Measurements from ENCODE around the gene TXN2. TPM values are rescaled to one million over a fixed set of nuclear protein-coding genes. Genes with fewer than 3 reads are reported as not detected.
"Not testable (repeated sequence)": the region's sequence is repeated elsewhere in the genome, so short reads cannot be mapped to it uniquely, and the experiment has no call there.

TXN2 gene
- 100 to 1,000 TPM; 134 to 239 (median 178) TPM for polyA plus RNA-seq

- peaks cover 10 to 14% (median 10%) of the 10 kb centered on the region in 3 donors for H3K27me3 Mint-ChIP-seq (ENCODE audit: low read depth in 3 of 3)
- DNase-seq: peak; percentile 95 to 97 (median 97)
- H3K4me1 Mint-ChIP-seq: peaks cover 18 to 25% of the 10 kb centered on the region in 2 donors
- peak within 1 kb of the TSS; percentile 95 to 99 (median 97) for H3K4me3 Mint-ChIP-seq
- peaks cover 0 to 2% (median 0%) of the 10 kb centered on the region in 6 donors for H3K9me3 Mint-ChIP-seq
- peak within 1 kb of the TSS; percentile 97 to 99 (median 98) for H3K27ac Mint-ChIP-seq
- peaks cover 0 to 11% (median 4%) of the 10 kb centered on the region in 3 donors for H3K36me3 Mint-ChIP-seq
These were observed at the start of gene TXN2 for GRCh38 chr22:36481393-36482168. Gene TXN2 (minus strand): TSS chr22:36481640. CDS start chr22:36480837, 803 bp downstream.

GRCh38 chr22:36528795-36529751, 47.6 kb upstream of the TXN2 start, which contains the start of gene EIF3D:
Gene EIF3D (minus strand): TSS chr22:36529166. CDS start chr22:36526121, 3,045 bp downstream.
- no peaks in the 10 kb centered on the region for H3K9me3 Mint-ChIP-seq
- peaks cover 6 to 11% (median 8%) of the 10 kb centered on the region in 3 donors for H3K27me3 Mint-ChIP-seq (ENCODE audit: low read depth in 3 of 3)
- peak within 1 kb of the TSS; percentile 97 to 100 (median 98) for H3K27ac Mint-ChIP-seq
- H3K4me3 Mint-ChIP-seq: peak within 1 kb of the TSS; percentile 96 to 98 (median 97)
- peak; percentile 99 for DNase-seq
- H3K4me1 Mint-ChIP-seq: peaks cover 25 to 39% of the 10 kb centered on the region in 2 donors
- H3K36me3 Mint-ChIP-seq: peaks cover 16 to 22% (median 18%) of the 10 kb centered on the region in 3 donors

- H3K4me3 Mint-ChIP-seq: peak overlapping the region; percentile 96 to 98 (median 97)
- DNase-seq: peak in 1 of 3 donors; percentile 13
- peaks cover 16 to 29% (median 25%) of the 10 kb centered on the region in 3 donors for H3K36me3 Mint-ChIP-seq
- H3K27ac Mint-ChIP-seq: peak overlapping the region; percentile 97 to 100 (median 98)
- H3K9me3 Mint-ChIP-seq: no peaks in the 10 kb centered on the region
- H3K27me3 Mint-ChIP-seq (ENCODE audit: low read depth in 3 of 3): peaks cover 6 to 11% (median 8%) of the 10 kb centered on the region in 3 donors
- H3K4me1 Mint-ChIP-seq: peaks cover 25 to 39% of the 10 kb centered on the region in 2 donors
These were observed 46.9 kb upstream of the TXN2 start for GRCh38 chr22:36528341-36528740.

- DNase-seq: no peak
- Mint-ChIP-seq H3K4me1 (peaks cover 8 to 23% of the 10 kb centered on the region in 2 donors), H3K9me3 (no peaks in the 10 kb centered on the region), H3K27me3 (ENCODE audit: low read depth in 3 of 3) (peaks cover 0 to 2% (median 0%) of the 10 kb centered on the region in 3 donors), H3K4me3 (no peak overlapping the region), H3K27ac (no peak overlapping the region), H3K36me3 (peaks cover 26 to 66% (median 42%) of the 10 kb centered on the region in 3 donors)
These were observed 41.2 kb upstream of the TXN2 start for GRCh38 chr22:36522662-36523061.

- H3K27me3 Mint-ChIP-seq (ENCODE audit: low read depth in 3 of 3): peaks cover 0 to 3% (median 0%) of the 10 kb centered on the region in 3 donors
- H3K4me3 Mint-ChIP-seq: no peak overlapping the region
- H3K27ac Mint-ChIP-seq: no peak overlapping the region
- peaks cover under 1 to 1% of the 10 kb centered on the region in 2 donors for H3K4me1 Mint-ChIP-seq
- no peaks in the 10 kb centered on the region for H3K9me3 Mint-ChIP-seq
- peaks cover 32 to 79% (median 47%) of the 10 kb centered on the region in 3 donors for H3K36me3 Mint-ChIP-seq
- no peak for DNase-seq
These were observed 39.0 kb upstream of the TXN2 start for GRCh38 chr22:36520423-36520822.

GRCh38 chr22:36519906-36520305, 38.5 kb upstream of the TXN2 start:
- DNase-seq; H3K27ac Mint-ChIP-seq; H3K9me3 Mint-ChIP-seq; H3K4me3 Mint-ChIP-seq; H3K27me3 Mint-ChIP-seq (ENCODE audit: low read depth in 3 of 3); H3K4me1 Mint-ChIP-seq: not testable (repeated sequence)
- peaks cover 32 to 78% (median 49%) of the 10 kb centered on the region in 3 donors for H3K36me3 Mint-ChIP-seq

GRCh38 chr22:36514766-36515165, 33.3 kb upstream of the TXN2 start:
- no peaks in the 10 kb centered on the region for H3K9me3 Mint-ChIP-seq
- H3K27me3 Mint-ChIP-seq (ENCODE audit: low read depth in 3 of 3): peaks cover 0 to 4% (median 1%) of the 10 kb centered on the region in 3 donors
- peak overlapping the region in 1 of 6 donors; percentile 55 for H3K27ac Mint-ChIP-seq
- H3K4me3 Mint-ChIP-seq: no peak overlapping the region
- peaks cover 0 to 3% of the 10 kb centered on the region in 2 donors for H3K4me1 Mint-ChIP-seq
- no peak for DNase-seq
- peaks cover 48 to 79% (median 58%) of the 10 kb centered on the region in 3 donors for H3K36me3 Mint-ChIP-seq

- peaks cover 1 to 4% (median 2%) of the 10 kb centered on the region in 3 donors for H3K27me3 Mint-ChIP-seq (ENCODE audit: low read depth in 3 of 3)
- H3K4me1 Mint-ChIP-seq: peaks cover 0 to 5% of the 10 kb centered on the region in 2 donors
- peak overlapping the region in 1 of 6 donors; percentile 25 for H3K27ac Mint-ChIP-seq
- no peaks in the 10 kb centered on the region for H3K9me3 Mint-ChIP-seq
- H3K36me3 Mint-ChIP-seq: peaks cover 43 to 66% (median 52%) of the 10 kb centered on the region in 3 donors
- H3K4me3 Mint-ChIP-seq: no peak overlapping the region
- no peak for DNase-seq
These were observed 31.6 kb upstream of the TXN2 start for GRCh38 chr22:36512991-36513390.

GRCh38 chr22:36512333-36512732, 30.9 kb upstream of the TXN2 start:
- no peak for DNase-seq
- peaks cover 43 to 61% (median 51%) of the 10 kb centered on the region in 3 donors for H3K36me3 Mint-ChIP-seq
- H3K4me1 Mint-ChIP-seq: peaks cover 4 to 9% of the 10 kb centered on the region in 2 donors
- peaks cover 1 to 4% (median 2%) of the 10 kb centered on the region in 3 donors for H3K27me3 Mint-ChIP-seq (ENCODE audit: low read depth in 3 of 3)
- no peaks in the 10 kb centered on the region for H3K9me3 Mint-ChIP-seq
- H3K4me3 Mint-ChIP-seq: no peak overlapping the region
- peak overlapping the region in 3 of 6 donors; percentile 25 to 49 (median 43) for H3K27ac Mint-ChIP-seq

GRCh38 chr22:36510966-36511881, 29.8 kb upstream of the TXN2 start:
- Mint-ChIP-seq H3K4me3 (no peak overlapping the region), H3K4me1 (peaks cover 6 to 12% of the 10 kb centered on the region in 2 donors), H3K27me3 (ENCODE audit: low read depth in 3 of 3) (peaks cover 1 to 4% (median 2%) of the 10 kb centered on the region in 3 donors), H3K9me3 (no peaks in the 10 kb centered on the region), H3K27ac (peak overlapping the region; percentile 43 to 80 (median 70)), H3K36me3 (peaks cover 37 to 50% (median 43%) of the 10 kb centered on the region in 3 donors)
- peak in 1 of 3 donors; percentile 26 for DNase-seq

GRCh38 chr22:36510384-36510783, 28.9 kb upstream of the TXN2 start:
- Mint-ChIP-seq H3K36me3 (peaks cover 28 to 42% (median 35%) of the 10 kb centered on the region in 3 donors), H3K4me3 (no peak overlapping the region), H3K27me3 (ENCODE audit: low read depth in 3 of 3) (peaks cover under 1 to 4% (median 2%) of the 10 kb centered on the region in 3 donors), H3K9me3 (no peaks in the 10 kb centered on the region), H3K4me1 (peaks cover 6 to 16% of the 10 kb centered on the region in 2 donors), H3K27ac (peak overlapping the region in 5 of 6 donors; percentile 12 to 73 (median 48))
- DNase-seq: no peak

- peaks cover 11 to 20% (median 16%) of the 10 kb centered on the region in 3 donors for H3K36me3 Mint-ChIP-seq
- H3K27ac Mint-ChIP-seq: peak overlapping the region in 2 of 6 donors; percentile 1 to 73
- DNase-seq: no peak
- H3K4me3 Mint-ChIP-seq: peak overlapping the region; percentile 20 to 76 (median 67)
- no peaks in the 10 kb centered on the region for H3K9me3 Mint-ChIP-seq
- H3K27me3 Mint-ChIP-seq (ENCODE audit: low read depth in 3 of 3): peaks cover 0 to 2% (median 2%) of the 10 kb centered on the region in 3 donors
- peaks cover 6 to 16% of the 10 kb centered on the region in 2 donors for H3K4me1 Mint-ChIP-seq
These were observed 26.1 kb upstream of the TXN2 start for GRCh38 chr22:36507518-36508010.

All from immature natural killer cell (primary cell).